SHP77 (cell line): Measurements from ENCODE around the gene PPP1R3D.
A peak's percentile ranks its signal among the peaks of the same experiment; 100 is the strongest.
"Not testable (repeated sequence)": the region's sequence is repeated elsewhere in the genome, so short reads cannot be mapped to it uniquely, and the experiment has no call there.

Experiments used
- DNase-seq, 2 experiments: peaks; one replicate each; lab custom pipeline; 2025; lab: John Stamatoyannopoulos, UW

PPP1R3D gene, protein sequence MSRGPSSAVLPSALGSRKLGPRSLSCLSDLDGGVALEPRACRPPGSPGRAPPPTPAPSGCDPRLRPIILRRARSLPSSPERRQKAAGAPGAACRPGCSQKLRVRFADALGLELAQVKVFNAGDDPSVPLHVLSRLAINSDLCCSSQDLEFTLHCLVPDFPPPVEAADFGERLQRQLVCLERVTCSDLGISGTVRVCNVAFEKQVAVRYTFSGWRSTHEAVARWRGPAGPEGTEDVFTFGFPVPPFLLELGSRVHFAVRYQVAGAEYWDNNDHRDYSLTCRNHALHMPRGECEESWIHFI

DNA sequence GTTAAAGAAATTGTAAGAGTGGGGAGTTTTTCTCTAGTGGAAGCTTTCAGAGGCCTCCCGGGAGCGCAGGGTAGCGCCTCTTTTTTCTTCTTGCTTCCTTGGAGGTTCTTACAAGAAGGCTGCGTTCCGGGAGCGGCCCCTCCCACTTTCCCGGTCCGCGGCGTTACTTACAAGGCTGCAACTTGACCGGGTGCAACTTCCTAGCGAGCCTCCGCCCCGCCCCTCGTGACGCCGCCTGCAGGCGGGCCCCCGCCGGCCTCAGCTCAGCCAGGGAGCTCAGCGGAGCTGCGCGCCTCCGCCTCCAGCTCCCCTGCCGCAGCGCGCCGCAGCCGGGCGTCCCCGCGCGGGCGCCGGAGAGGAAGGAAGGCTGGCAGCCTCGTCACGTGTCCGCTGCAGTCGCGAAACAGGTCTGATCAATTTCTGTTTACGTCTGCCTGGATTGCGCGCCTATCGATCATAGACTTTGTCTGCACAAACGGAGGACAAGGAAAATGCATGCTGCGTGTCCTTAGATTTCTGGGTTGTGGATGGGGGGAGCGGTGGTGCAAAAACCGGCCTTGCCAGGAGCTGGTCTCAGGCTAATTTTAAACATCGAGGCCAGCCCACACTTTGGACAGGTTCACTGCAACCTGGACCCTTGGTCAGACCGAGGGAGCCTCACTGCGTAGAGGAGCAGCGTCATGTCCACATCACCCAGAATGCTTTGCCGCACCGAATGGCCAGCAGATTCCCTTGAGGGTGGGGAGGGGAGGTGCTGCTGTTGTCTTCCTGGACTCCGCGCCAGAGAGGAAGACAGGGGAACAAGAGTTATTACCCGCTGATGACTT, at the start of gene PPP1R3D, which contains the start of gene FAM217B:
Gene PPP1R3D, minus strand, starts transcription at position 177 of the 827 bp plus-strand sequence. CDS start 374 bp downstream, outside the sequence.
Gene FAM217B, plus strand, starts transcription at position 261 of the 827 bp plus-strand sequence. CDS start 3,555 bp downstream, outside the sequence.
- DNase-seq, result peak; percentile 93 to 98

- no peak for DNase-seq
These were observed 48.0 kb upstream of the PPP1R3D start for GRCh38 chr20:59988141-59988540.

GRCh38 chr20:59987135-59987534, 47.0 kb upstream of the PPP1R3D start:
- DNase-seq, result no peak

- peak; percentile 22 to 41 for DNase-seq
These were observed 45.8 kb upstream of the PPP1R3D start for GRCh38 chr20:59985864-59986263.

DNA sequence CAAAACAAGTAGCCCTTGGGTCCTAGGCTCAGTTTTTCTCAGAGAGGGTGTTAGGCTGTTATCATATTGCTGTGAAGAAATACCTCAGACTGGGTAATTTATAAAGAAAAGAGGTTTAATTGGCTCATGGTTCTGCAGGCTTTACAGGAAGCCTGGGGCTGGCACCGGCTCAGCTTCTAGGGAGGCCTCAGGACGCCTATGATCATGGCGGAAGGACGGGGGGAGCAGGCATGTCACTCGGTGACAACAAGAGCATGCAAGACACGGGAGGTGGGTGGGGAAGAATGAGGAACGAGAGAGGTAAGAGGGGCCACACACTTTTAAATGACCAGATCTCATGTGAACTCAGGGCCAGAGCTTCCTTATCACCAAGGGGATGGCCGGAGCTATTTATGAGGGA, 45.1 kb upstream of the PPP1R3D start:
- no peak for DNase-seq

GRCh38 chr20:59984541-59984940, 44.4 kb upstream of the PPP1R3D start:
- DNase-seq, result no peak

DNA sequence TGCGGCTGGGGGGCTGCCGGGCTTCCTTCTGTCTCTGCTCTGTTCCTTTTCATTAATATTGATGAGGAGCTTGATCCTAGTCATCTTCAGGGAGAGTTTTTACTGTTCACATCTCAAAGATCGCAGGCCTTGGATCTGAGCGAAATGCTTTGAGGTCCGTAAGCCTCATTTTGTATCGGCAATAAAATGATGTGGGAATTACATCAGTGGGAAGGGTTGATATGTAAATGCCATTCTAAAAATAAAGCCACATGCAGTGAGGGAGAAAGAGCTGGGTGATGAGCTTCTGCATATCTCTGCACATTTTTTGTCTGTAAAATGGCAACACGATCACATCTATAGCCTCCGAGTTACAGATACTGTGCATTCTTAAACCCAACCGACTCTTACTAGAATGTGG, 43.0 kb upstream of the PPP1R3D start:
- DNase-seq, result no peak

GRCh38 chr20:59977086-59977485, 37.0 kb upstream of the PPP1R3D start:
- DNase-seq, result no peak

- no peak for DNase-seq
These were observed 36.2 kb upstream of the PPP1R3D start for GRCh38 chr20:59976156-59976782.

- DNase-seq, result no peak
These were observed 32.1 kb upstream of the PPP1R3D start for GRCh38 chr20:59972037-59972801.

- DNase-seq, result no peak
These were observed 31.3 kb upstream of the PPP1R3D start for GRCh38 chr20:59971428-59971827.

- DNase-seq, result no peak
These were observed 26.3 kb upstream of the PPP1R3D start for GRCh38 chr20:59966428-59966827.

- no peak for DNase-seq
These were observed 22.1 kb upstream of the PPP1R3D start for GRCh38 chr20:59962155-59962554.

GRCh38 chr20:59961423-59961822, 21.3 kb upstream of the PPP1R3D start:
- DNase-seq, result no peak

GRCh38 chr20:59958626-59959025, 18.5 kb upstream of the PPP1R3D start:
- no peak for DNase-seq

DNA sequence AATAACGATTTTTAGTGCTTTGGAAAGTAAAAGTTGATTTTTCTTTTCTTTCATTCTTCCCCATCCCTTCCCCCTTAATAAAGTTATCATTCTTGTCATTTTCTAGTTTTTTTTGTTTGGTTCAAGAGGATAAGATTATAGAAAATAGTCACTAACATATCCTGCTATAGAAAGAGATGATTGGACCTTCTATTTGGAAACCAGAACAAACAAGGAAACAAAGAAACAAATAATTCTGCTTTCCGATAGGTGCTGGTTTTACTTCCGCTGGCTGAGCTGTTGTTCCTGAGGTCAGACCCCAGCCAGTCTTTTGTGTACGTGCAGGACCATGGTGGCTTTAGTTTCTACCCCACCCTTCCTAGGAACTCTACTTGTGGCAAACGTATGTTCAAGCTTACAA, 18.0 kb upstream of the PPP1R3D start, which contains the start of gene CDH26:
Gene CDH26, plus strand, starts transcription at position 301 of the 400 bp plus-strand sequence. CDS start 304 bp downstream, outside the sequence.
- no peak for DNase-seq

DNA sequence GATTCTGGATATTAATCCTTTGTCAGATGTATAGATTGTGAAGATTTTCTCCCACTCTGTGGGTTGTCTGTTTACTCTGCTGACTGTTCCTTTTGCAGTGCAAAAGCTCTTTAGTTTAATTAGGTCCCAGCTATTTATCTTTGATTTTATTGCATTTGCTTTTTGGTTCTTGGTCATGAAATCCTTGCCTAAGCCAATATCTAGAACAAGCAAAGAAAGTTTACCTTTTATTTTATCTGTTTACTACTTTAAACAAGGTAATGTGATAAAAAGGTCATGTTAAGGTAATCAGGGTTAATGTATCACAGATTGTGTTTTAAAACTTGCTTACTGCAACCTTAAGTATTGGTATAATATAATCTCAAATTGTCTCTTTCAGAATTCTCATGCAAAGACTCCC, 17.5 kb upstream of the PPP1R3D start:
- not testable (repeated sequence) for DNase-seq

DNA sequence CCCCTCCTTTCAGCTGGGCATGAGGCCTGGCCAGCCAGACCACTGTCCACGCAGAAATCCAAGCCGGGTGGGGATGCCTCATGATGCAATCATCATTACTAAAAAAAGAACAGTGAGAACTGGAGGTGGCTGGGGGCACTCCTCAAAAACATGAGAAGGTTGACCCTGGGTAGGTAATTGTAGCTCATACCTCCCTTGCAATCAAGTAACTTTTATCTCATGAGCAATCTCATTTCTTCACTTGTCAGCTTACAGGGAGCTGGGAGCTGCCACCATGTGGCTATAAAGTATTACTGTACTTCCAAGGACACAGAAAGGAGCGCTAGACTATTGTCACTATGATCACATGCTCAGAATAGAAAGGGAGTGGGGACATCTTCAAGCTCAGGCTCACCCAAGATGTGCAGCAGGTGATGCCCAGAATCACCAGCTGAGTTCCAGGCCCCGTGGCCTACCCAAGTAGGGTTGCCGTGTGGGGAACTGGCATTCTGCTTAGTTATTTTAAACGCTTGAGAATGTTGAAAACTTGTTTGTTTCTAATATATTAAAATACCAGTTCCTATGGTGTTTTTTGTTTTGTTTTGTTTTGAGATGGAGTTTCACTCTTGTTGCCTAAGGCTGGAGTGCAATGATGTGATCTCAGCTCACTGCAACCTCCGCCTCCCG, 15.2 kb upstream of the PPP1R3D start:
- peak; percentile 39 to 46 for DNase-seq

DNA sequence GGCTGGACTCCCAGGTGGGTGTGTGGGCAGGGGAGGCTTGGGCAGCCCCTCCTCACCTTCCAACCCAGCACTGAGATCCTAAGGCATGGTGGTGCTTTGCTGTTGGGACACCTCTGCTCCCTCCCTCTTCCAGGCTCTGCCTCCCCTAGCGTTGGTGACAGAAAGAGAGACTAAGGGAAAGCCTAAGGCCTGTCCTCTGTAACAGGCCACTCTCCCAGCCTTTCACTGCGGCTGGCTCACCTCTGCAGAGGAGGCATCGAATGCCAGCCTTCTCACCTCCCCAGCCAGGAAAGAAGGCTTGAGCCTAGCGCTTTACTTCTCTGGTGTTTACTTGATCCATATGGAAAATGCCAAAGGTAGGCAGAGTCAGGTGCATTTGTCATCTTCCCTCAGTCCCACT, 14.6 kb upstream of the PPP1R3D start:
- DNase-seq, result no peak

DNA sequence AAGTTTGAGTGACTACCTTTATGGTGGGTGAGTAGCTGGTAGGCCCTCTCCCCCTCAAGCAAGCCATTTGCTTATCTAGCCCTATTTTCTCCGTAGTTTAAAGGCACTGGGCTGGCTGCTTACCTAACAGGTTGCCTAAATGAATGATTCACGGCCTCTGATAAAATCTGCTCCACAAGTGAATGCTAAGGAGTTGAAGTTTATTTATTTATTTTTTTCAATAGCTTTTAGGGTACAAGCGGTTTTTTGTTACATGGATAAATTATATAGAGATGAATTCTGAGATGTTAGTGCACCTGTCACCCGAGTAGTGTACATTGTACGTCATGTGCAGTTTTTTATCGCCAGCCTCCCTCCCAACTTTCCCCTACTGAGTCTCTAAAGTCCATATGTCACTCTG, 9.8 kb upstream of the PPP1R3D start:
- DNase-seq, result no peak
